HepG2 (cell line): ENCODE measurements around the gene NUCB1. TPM values are rescaled to one million over a fixed set of nuclear protein-coding genes. Genes with fewer than 3 reads are reported as not detected.

Source experiments
- ADNP ChIP-seq: sonication (generic); formaldehyde crosslinking; IDR thresholded peaks from 2 replicates; pipeline ENCODE4 v1.4.0; 2020; ENCODE audit warnings: missing genetic modification reagents
- AHR ChIP-seq: IDR thresholded peaks from 2 replicates; pipeline ENCODE4 v1.6.1; 2018; ENCODE audit warnings: missing genetic modification reagents, missing compliant biosample characterization
- ATF6 ChIP-seq: sonication (generic); formaldehyde crosslinking; conservative IDR thresholded peaks from 2 replicates; pipeline ENCODE4 v1.4.0; 2020; ENCODE audit warnings: missing genetic modification reagents
- ATRX ChIP-seq: sonication (generic); formaldehyde crosslinking; IDR thresholded peaks from 2 replicates; pipeline ENCODE4 v1.4.0; 2020; ENCODE audit warnings: missing genetic modification reagents, borderline replicate concordance
- BORCS8-MEF2B ChIP-seq: sonication (generic); formaldehyde crosslinking; IDR thresholded peaks from 2 replicates; pipeline ENCODE4 v1.8.0; 2022; ENCODE audit warnings: mild to moderate bottlenecking, missing genetic modification reagents
- CTCF ChIP-seq: sonication (generic); formaldehyde crosslinking; IDR thresholded peaks from 2 replicates; pipeline ENCODE4 v1.5.0; 2020; ENCODE audit warnings: mild to moderate bottlenecking, missing genetic modification reagents, moderate library complexity
- ESRRA ChIP-seq: sonication (generic); formaldehyde crosslinking; IDR thresholded peaks from 2 replicates; pipeline ENCODE4 v1.5.1; 2020; ENCODE audit warnings: mild to moderate bottlenecking, low read depth, missing genetic modification reagents
- EZH2 ChIP-seq: conservative IDR thresholded peaks from 2 replicates; pipeline ENCODE4 v1.6.1; 2012; ENCODE audit warnings: mild to moderate bottlenecking, low read depth, low read length, moderate library complexity
- GMEB2 ChIP-seq: IDR thresholded peaks from 2 replicates; pipeline ENCODE4 v1.6.1; 2016; ENCODE audit warnings: missing biosample characterization, missing genetic modification reagents, low read depth
- GTF3A ChIP-seq: sonication (generic); formaldehyde crosslinking; conservative IDR thresholded peaks from 2 replicates; pipeline ENCODE4 v1.4.0; 2020; ENCODE audit warnings: mild to moderate bottlenecking, missing genetic modification reagents
- HHEX ChIP-seq: IDR thresholded peaks from 2 replicates; pipeline ENCODE4 v1.6.1; 2016; ENCODE audit warnings: control low read depth
- HNRNPK ChIP-seq: fragments of 200-400 bp; formaldehyde crosslinking; IDR thresholded peaks from 2 replicates; pipeline ENCODE4 v1.6.1; 2018; ENCODE audit warnings: low read length, low read depth, moderate library complexity, mild to moderate bottlenecking; ENCODE audit not compliant: poor library complexity, severe bottlenecking
- NCOR1 ChIP-seq: fragments of 200-600 bp; sonication (generic); IDR thresholded peaks from 2 replicates; pipeline ENCODE4 v1.7.0; 2017; ENCODE audit warnings: antibody characterized with exemption, low read length, borderline replicate concordance
- NFYB ChIP-seq: sonication (generic); formaldehyde crosslinking; IDR thresholded peaks from 2 replicates; pipeline ENCODE4 v1.4.0; 2020; ENCODE audit warnings: missing genetic modification reagents
- PCBP2 ChIP-seq: fragments of 200-400 bp; formaldehyde crosslinking; optimal IDR thresholded peaks from 2 replicates; pipeline ENCODE3; 2018; ENCODE audit warnings: low read length, low read depth; ENCODE audit not compliant: poor library complexity, severe bottlenecking
- REPIN1 ChIP-seq: sonication (generic); formaldehyde crosslinking; IDR thresholded peaks from 2 replicates; pipeline ENCODE4 v1.8.0; 2022; ENCODE audit warnings: missing genetic modification reagents, low read depth, mild to moderate bottlenecking, borderline replicate concordance
- YY1 ChIP-seq: IDR thresholded peaks from 2 replicates; pipeline ENCODE4 v1.6.1; 2011; ENCODE audit warnings: low read length, low read depth, moderate library complexity, mild to moderate bottlenecking; ENCODE audit not compliant: insufficient read depth, insufficient replicate concordance
- ZBTB2 ChIP-seq: sonication (generic); formaldehyde crosslinking; IDR thresholded peaks from 2 replicates; pipeline ENCODE4 v1.8.0; 2022; ENCODE audit warnings: low read depth, missing genetic modification reagents
- ZFP62 ChIP-seq: sonication (generic); formaldehyde crosslinking; IDR thresholded peaks from 2 replicates; pipeline ENCODE4 v1.4.0; 2020; ENCODE audit warnings: missing genetic modification reagents
- ZNF10 ChIP-seq: sonication (generic); formaldehyde crosslinking; IDR thresholded peaks from 2 replicates; pipeline ENCODE4 v1.4.0; 2020; ENCODE audit warnings: mild to moderate bottlenecking, low read depth, missing genetic modification reagents, borderline replicate concordance
- ZNF34 ChIP-seq: sonication (generic); formaldehyde crosslinking; IDR thresholded peaks from 2 replicates; pipeline ENCODE4 v1.4.0; 2020; ENCODE audit warnings: mild to moderate bottlenecking, missing genetic modification reagents, borderline replicate concordance
- ZNF350 ChIP-seq: sonication (generic); formaldehyde crosslinking; IDR thresholded peaks from 2 replicates; pipeline ENCODE4 v1.4.0; 2020; ENCODE audit warnings: mild to moderate bottlenecking, low read depth, missing genetic modification reagents, borderline replicate concordance
- ZNF501 ChIP-seq: sonication (generic); formaldehyde crosslinking; IDR thresholded peaks from 2 replicates; pipeline ENCODE4 v1.5.1; 2020; ENCODE audit warnings: mild to moderate bottlenecking, moderate library complexity, missing genetic modification reagents
- ZNF563 ChIP-seq: sonication (generic); formaldehyde crosslinking; IDR thresholded peaks from 2 replicates; pipeline ENCODE4 v1.8.0; 2022; ENCODE audit warnings: mild to moderate bottlenecking, moderate library complexity, missing genetic modification reagents
- ZNF598 ChIP-seq: sonication (generic); formaldehyde crosslinking; IDR thresholded peaks from 2 replicates; pipeline ENCODE4 v1.5.1; 2020; ENCODE audit warnings: mild to moderate bottlenecking, missing genetic modification reagents, borderline replicate concordance
- ZNF678 ChIP-seq: sonication (generic); formaldehyde crosslinking; IDR thresholded peaks from 2 replicates; pipeline ENCODE4 v1.4.0; 2020; ENCODE audit warnings: mild to moderate bottlenecking, missing genetic modification reagents
- polyA plus RNA-seq, 8 experiments: library from polyadenylated mRNA; depleted of rRNA in 3 of 8; stranded (reverse) in 7 of 8; unstranded in 1 of 8; fragments of >200 nt; fragmentation: Illumina TruSeq in 4 of 8; extraction: Trizol in 4 of 8; gene quantifications; 2 replicates each; pipeline versions ENCODE4 v1.2.1 to v1.2.3, GENCODE V29; 2011 to 2016; ENCODE audit warnings: low read depth in 4 of 8, missing spikeins in 1 of 8, mixed read lengths in 1 of 8; ENCODE audit not compliant: insufficient read depth in 1 of 8
- total RNA-seq, 5 experiments: library from RNA; depleted of rRNA; stranded (reverse); fragments of >200 nt; fragmentation: Illumina TruSeq; extraction: Trizol; gene quantifications; 2 replicates each; pipeline ENCODE4 v1.2.3, GENCODE V29; 2016; ENCODE audit warnings: low read depth in 1 of 5

The NUCB1 gene
- total and polyA plus RNA-seq, 2 of the 13 experiments (the other 11 are each of a cell fraction or from before 2014, with no cell fraction given) = 82.3 to 106 TPM

- TF ChIP-seq ZBTB2 (no peak), REPIN1 (CRISPR knock-in tag) (no peak), HHEX (no peak), ZNF350 (no peak), ZNF501 (0 out of 2 replicates have a peak, but pooled peaks have one; percentile 40), ESRRA (CRISPR knock-in tag) (no peak), ATF6 (CRISPR knock-in tag) (no peak), ATRX (CRISPR knock-in tag) (no peak), AHR (CRISPR knock-in tag) (no peak), ZFP62 (CRISPR knock-in tag) (no peak), ZNF34 (CRISPR knock-in tag) (no peak), ZNF678 (no peak), ZNF10 (CRISPR knock-in tag) (no peak), ADNP (CRISPR knock-in tag) (no peak), EZH2 (no peak), NCOR1 (no peak), ZNF563 (CRISPR knock-in tag) (peak; percentile 38; the same call in 1 of the 2 replicates), NFYB (CRISPR knock-in tag) (no peak), GMEB2 (CRISPR knock-in tag) (no peak), HNRNPK (peak; percentile 16), YY1 (no peak), ZNF598 (CRISPR knock-in tag) (no peak), CTCF (CRISPR knock-in tag) (peak; percentile 90), PCBP2 (no peak), BORCS8-MEF2B (CRISPR knock-in tag) (no peak), GTF3A (no peak)
Measured at GRCh38 chr19:48934837-48935236, 34.7 kb downstream of the NUCB1 start (continued).
